Non-pigmented ciliary epithelial cell (primary cell): ENCODE results near the gene CDH8.
"Not testable (repeated sequence)": the region's sequence is repeated elsewhere in the genome, so short reads cannot be mapped to it uniquely, and the experiment has no call there.

Experiments used
- DNase-seq: peaks from one replicate; pipeline ENCODE4 v3.0.0-alpha.2; 2010; ENCODE audit warnings: low read depth

Gene CDH8

DNA sequence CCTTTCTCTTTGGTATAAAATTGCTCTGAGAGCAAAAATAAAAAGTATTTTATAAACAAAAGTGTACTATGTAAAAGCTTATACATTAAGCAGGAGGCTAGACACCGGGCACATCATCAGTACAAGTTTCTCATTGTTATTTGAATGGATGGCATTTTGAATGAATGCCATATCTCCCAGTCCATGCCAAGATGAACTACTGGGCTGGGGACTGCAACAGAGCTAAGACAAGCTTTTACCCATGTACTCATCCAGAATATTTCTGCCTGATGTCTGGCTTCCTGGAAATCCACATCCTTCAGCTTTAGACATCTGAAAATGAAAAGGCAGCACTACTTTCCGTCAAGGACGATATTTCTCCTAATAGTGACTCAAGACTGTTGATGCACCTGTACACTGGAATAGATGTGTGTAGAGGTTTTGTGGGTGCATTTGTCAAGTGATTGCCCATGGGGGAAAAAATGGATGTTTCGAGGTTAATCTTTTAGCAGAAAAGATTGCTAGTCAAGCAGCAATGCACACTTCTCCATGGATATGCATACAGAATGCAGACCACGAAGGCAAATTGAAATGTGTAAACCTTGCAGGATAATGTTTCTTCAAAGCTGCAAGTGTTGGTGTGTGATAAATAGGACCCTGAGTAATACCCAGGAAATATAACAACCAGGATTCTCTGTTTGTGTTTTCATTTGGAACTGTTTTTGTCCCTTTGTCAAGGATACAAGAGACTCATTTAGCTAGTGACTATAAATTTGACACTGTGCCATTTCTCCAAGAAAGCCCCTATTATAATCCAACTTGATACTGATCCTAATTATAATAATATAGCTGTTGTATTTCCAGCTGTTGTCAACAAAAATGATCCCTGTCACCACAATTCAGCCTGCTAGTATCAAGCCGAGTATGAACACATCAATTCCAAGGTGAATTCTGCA, 173.8 kb downstream of the CDH8 start:
- no peak for DNase-seq

DNA sequence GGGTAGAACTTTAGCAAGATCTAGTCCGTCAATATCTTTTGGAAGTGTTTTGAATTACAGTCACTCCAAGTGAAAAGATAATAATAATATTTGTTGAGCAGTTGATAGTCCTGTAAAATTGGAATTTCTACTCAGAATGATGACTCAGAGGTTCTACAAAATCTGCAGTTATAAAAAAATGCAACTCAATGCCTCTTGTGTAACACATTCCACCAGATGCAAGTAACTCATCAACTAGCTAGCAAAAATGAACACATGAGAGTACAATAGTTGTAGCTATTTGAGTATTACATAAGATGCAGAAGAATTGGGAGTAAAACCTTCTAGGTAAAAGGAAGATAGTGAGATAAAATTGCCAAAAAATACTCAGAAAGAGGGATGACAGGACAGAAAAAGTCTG, 177.2 kb downstream of the CDH8 start:
- no peak for DNase-seq

DNA sequence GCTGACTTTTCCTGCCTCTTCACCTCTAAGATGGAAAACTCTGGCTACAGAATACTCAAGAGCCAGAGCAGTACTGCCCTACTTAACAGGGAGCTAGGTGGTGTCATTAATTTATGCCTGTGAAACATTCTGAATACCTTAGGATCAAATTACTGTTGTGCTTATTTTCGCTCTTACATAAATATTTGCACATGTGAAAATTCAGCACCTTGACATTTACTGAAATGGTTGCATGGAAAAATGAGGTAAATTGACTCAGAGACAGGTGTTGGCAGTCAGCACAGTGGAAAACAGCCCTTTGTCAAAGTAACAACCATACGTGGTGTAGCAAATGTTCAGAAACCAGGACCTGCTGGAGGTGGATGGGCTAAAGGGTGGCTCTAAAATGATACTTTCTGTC, 193.6 kb downstream of the CDH8 start:
- DNase-seq: no peak

DNA sequence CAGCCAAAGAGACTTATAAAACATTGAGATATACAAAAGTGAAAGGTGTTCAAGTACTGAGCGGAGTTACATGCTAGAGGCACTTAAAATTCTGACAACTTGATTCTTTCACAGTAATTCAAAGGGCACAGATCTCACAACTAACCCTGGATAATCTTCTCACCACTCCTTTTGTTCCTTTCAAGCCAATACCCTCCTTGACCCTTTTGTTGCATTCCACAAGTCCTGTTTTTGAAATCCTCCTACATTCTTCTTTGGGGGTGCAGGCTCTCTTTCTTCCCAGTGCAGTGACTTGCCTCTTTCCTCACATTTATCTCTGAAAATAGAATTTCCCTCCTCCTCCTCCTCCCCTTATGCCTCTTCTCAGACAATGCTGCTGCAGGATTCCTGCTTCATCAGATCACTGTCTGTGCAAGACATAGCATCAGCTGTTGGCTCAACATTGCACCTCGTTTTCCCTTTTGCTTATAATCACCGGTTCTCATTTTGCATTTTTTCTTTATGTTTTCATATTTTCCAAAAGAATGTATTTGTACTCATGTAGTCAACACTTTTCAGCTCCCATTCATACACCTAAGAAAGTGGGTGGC, 199.3 kb downstream of the CDH8 start:
- DNase-seq: no peak

DNA sequence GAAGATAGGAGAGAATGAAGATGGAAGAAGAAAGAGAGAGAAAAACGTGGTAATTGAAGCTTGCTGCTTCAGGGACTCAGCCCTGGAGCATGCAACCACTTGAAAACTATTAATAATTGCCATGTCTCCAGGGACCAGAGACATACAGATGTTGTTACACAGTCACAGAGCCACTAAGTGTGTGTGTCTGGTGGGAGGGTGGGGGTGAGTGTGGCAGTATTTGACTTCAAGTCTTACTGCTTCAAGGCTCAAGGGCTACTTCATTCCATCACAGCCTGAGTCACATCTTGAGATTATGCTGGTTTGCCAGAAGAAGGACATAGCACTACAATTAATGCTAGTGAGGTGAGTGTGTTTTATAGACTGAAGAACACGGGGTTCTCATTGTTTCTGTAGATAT, 202.2 kb downstream of the CDH8 start:
- DNase-seq: no peak

DNA sequence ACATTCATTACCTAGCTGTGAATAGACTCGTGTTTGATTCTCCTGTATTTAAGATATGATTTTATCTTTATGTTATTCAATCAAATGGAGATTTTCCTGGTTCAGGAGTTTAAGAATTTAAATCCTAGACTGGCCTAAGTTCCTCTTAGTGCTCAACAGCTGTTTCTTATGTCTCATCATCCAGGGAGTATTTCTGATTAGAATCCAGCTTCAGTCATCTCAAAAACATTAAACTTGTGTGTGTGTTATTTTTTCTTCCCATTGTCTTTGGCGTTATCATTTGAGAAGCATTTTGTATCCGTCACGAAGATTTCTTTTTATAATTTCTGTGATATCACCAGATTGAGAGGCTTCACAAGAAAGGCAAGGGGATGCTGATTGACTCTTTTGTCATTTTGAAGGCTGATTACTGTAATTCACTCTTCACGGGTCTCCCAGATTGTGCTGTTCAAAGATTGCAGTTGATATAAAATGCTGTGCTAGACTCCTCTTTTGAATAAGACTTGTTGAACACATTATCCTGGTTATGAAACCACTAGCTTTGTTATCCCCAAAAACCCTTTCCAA, 204.8 kb downstream of the CDH8 start:
- no peak for DNase-seq

DNA sequence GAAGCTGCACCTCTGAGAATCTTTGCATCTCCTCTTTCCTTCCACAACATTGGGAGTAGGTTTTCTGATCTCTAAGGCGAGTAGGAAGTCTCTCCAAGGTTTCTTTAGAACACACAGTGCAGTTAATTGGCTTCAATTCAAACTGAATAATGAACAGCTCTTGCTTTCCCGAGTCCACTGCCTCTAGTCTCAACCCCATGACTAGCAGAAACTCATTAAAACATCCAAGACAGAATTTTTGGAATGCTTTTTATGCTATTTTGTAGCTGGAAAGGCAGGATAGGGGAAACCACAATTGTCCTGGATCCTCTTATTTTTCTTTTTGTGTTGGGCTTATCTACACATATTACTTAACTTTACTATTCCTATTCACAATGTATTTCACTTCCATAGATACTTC, 206.6 kb downstream of the CDH8 start:
- no peak for DNase-seq

DNA sequence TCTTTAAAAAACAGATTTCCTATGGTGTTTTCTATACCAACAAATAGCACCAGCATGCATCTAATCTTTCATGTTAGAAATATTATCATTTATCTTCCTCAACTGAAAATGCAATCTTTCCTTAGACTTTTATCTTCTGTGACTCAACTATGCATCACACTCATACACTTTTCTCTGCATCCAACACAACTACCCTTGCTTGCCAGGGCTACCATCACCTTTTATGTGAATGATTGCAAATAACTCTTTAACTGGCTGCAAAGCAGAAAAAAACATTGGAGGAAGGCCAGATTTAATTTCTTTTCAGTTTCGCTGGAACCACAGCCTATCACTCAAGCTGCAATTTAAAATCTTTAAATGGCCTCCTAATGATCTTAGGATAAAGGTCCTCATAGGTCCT, 212.9 kb downstream of the CDH8 start:
- DNase-seq: no peak

DNA sequence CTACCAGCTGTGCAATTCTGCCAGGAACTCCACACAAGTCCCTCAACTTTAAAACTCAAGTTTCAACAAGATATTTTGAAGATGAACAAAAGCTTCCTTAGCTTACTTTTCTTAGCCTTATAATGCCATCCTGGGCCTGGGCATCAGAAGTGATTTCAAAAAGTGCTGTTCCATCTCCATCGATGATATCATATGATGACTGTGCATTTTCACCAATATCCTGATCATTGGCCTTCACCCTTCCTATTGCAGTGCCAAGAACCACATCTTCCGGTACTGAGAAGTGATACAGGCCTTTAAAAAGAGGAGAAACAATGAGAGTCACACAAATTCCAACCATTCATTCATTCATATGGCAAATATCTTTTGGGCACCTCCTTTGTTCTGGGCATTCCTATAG, 215.4 kb downstream of the CDH8 start:
- DNase-seq: no peak

DNA sequence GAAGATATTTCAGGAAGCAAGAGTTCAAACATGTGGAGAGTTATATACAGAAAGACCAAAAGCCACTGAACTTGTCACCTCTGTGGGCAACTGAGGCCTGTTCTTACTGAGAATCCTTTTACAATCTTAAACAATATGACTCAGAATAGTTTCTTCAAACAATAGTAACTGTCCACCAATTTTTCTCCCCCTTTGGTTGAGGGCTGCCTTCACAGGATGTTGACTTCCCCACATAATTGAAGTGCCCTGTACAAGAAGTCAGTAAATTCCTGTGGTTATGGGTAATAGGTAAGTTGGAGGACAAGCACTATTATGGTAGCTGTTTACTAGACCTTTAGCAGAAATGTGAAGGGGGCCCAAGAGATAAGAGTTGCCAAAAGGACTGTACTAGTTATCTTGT, 215.8 kb downstream of the CDH8 start:
- DNase-seq: peak; percentile 32

DNA sequence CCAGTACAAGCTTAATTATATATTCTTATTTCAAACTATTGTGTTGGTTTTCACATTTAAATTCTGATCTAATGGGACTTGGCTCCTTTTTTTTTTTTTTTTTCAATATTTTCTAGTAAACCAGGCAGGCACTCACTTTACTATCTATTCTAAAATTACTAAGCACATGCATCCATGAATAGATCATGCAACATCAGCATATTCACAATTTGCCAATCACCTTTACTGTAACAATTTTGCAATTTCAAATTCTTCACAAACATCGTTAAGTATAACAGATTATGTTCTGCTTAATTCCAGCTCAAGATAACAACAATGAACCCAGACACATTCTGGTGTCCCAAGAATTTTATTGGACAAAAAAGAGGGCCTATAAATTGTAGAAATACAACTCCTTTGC, 217.4 kb downstream of the CDH8 start:
- no peak for DNase-seq

DNA sequence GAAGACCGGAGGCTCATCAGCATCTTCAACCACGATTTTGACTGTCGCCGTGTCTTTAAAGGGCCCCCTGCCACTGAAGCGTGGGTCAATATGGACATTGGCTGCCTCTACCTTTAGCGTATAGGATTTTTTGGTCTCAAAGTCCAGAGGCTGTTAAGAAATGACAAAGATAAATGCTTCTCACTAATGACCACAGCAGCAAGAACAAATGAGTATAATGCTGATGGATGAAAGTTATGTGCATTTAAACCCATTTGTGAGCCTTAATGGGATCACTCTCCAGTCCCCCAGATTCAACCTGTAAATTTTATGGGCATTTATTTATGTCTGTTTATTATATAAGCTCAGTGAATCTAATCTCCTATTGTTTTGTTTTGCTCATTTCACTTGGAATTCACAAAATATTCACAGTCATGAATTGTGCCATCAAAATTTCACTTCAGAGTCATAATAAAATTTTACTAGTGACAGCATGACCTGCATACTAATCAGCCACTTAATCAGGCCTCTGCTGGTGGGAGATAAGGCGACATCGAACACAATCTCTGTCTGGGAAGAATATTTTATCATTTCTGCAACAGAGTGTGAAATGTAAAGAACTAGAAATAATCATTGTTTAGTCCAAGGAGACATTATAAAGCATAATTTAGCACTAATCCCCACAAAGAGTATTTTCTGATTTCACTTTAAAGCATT, 218.5 kb downstream of the CDH8 start:
- DNase-seq: no peak

DNA sequence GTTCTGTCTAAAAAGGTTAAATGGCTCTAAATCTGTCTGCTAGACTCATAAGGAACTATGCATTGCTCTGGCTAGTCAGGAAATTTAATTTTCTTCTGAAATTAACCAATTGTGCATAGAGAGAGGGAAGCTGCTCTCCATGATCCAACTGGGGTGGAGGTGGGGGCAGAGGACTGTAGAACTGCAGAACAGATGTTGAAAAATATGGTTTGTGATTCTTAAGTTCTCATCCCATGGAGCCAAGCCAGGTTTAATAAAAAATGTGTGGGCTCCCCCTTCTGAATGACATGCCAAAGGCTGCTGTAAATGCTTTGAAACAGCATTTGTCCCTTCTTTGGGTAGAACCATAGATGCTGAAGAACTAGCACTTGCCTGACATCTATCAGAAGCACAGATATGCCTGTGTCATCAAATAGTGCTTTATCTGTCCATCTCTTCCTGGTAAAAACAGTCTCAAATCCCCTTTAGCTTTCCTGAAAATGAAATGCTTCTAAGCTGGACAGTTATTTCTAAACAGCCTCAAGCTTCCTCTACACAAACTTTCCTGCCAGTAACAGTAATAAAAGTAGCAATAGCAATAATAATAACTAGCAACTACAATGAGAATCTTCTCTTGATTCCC, 221.4 kb downstream of the CDH8 start:
- no peak for DNase-seq

DNA sequence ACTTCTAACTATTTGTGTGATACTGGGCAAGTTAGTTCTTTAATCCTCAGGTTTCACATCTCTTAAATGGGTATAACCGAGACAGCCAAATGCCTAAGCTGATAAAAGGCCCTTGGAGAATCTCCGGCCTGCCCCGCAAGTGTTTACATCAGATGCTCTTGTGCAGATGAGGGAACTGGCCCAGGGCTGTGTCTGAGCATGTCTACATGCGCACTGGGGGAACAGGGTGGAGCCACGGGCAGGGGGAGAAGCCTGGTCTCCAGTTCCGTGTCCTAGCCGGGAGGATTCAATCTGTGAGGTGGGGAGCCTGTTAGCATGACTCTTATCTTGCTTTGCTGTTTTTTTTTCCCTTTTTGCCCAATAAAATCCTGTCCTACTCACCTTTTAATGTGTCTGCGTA, 222.9 kb downstream of the CDH8 start:
- no peak for DNase-seq

DNA sequence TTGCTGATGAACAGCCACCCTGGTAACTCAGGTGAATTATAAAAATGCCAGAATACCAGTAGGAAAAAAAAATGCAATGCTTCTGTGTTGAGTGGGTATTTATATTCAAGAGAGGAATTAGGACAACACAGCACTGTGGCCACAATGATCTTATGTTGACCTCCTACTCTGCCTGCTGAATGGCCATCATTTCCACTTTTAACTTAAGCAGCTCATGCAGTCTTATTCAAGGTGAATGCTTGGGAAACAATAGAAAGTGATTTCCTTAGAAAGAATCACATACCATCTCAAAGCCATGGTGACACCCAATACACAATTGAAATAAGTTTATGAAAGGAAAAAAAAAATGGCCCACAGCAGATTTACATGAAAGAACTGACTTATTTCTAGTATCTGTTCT, 224.0 kb downstream of the CDH8 start:
- DNase-seq: no peak

DNA sequence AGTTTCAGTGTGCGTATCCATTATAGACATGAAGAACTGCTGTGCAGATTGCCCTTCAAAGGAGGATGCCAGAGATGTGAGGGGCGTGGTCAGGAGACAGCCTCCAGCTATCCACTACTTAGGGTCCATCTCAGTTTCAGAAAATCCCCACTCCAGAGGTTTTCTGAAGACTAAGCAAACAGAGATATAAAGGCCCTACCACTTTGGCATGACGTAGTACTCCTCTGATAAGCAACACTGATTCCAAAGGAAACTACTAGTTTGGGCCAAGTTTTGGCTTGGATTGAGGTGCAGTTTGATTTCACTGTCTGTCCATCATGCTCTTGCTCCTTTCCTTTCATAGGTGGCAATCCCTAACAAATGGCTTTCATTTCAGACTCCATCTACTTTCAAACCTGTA, 228.7 kb downstream of the CDH8 start:
- no peak for DNase-seq

DNA sequence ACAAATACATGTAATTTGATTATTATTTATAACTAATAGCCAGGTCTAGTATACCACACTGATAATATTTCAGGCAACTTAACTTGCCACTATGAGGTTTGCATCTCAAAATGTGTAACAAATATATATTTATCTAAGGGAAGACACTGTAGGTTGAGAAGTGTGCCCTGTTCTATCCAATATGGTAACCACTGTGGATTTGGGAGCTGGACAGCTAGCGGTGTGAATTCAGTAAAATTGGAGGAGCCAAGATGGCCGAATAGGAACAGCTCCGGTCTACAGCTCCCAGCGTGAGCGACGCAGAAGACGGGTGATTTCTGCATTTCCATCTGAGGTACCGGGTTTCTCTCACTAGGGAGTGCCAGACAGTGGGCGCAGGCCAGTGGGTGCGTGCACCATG, 235.0 kb downstream of the CDH8 start:
- DNase-seq: not testable (repeated sequence)

DNA sequence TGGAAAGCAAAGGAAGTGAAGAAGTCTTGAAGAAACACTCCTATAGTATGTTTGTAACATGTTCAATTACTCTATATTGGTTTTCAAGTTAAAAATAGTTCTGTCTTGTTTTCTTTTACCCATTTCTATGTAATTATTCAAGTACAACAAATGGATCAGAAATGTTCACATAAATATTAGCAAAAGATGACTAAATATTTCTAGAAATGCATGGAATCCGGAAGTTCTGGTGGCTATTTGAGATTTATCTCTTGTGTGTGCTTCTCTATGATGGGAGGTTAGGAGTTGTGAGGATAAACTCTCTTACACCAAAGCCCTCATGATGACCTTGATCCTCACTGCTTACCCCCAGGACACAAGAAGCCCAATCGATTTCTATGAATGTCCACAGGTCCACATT, 237.5 kb downstream of the CDH8 start:
- no peak for DNase-seq

DNA sequence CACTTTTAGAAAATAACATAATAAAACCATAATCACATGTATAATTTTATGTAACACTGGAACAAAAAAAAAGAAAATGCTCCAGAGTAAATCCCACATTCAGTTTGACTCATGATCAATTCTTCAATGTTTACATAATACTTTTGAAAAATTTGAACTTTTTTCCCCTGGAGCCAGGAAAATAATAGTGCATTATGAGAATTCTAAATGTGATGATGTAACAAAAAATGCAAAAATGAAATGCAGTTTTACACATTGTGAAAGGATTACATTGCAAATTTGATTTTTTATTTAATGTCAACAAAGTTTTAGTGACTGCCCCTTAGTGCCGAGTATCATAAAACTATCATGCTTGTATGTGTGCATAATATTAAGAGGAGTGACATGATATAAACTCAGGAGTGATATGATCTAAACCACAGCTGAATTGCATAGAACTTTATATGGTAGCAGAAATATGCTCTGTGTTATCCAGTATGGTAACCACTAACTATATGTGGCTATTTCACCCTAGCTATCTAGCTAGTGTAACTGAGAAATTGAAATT, 238.2 kb downstream of the CDH8 start:
- no peak for DNase-seq

DNA sequence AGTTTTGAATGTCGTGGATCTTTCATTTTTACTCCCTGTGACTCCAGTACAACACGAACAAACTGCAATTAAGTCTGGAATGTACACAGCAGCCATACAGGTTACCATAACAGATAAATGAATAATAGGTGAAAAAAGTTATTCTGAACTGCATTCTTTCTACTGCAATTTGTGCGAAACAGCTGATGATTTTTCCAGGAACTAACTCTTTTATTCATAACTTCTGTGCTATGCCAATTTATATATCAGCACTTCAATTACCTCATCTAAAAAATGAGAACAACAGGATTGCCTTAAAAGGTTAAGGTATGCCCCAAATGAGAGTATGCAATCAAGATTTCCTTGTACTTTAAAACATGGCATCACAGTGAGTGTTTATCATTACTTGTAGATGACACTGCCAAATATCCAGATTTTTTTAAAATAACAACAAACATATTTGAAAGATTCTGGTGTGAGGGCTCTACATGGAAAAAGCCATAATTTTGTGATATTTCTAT, 238.9 kb downstream of the CDH8 start:
- no peak for DNase-seq

DNA sequence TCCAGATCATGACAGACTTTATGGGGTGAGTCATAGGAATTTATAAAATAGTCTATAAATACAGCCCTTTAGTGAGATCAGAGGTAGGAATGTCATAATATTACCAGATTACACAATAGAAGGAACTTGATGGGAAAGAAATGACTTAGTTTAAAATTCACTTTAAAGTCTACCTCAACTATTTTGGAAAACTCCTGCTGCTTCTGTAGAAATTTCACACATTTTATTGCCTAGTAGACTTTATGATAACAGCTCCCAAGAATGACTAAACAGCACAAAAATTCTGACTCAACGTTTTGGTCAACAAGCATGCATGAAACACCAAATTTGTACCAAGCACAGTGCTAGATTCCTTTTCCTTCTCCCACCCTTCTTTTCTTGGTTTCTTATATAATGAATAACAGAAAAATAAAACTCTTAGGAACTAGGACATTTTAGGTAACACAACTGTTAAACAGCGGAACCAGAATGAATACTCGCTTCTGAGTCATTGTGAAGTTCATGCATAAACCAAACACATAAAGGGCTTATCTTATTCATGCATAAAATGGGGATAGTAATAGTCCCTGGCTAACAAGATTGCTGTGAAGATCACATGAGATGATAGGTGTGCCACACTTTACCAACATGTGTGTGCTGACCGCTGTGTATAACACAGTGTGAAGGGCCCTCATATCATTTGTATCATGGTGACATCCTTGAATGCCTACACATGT, 243.9 kb downstream of the CDH8 start:
- peak; percentile 85 for DNase-seq
